NCI-H460 (cell line): Measurements from ENCODE around the gene PCDHB7. TPM values are rescaled to one million over a fixed set of nuclear protein-coding genes. Genes with fewer than 3 reads are reported as not detected.
"Not testable (repeated sequence)": the region's sequence is repeated elsewhere in the genome, so short reads cannot be mapped to it uniquely, and the experiment has no call there.

ENCODE experiments used
- DNase-seq: peaks from one replicate; pipeline ENCODE4 v3.0.0-alpha.2; 2016; ENCODE audit warnings: low read depth; ENCODE audit errors: extremely low read depth
- total RNA-seq: library from RNA; depleted of rRNA; stranded (reverse); fragments of >200 nt; shearing (Covaris generic); gene quantifications from 2 replicates; pipeline ENCODE4 v1.2.3, GENCODE V29; 2014; rRNA removed

Gene PCDHB7
- total RNA-seq, 1 experiment from 2014 or later = 0.25 TPM

- DNase-seq = not testable (repeated sequence)
These were observed 43.1 kb downstream of the PCDHB7 start for GRCh38 chr5:141215504-141215903.

- not testable (repeated sequence) for DNase-seq
These were observed 43.6 kb downstream of the PCDHB7 start for GRCh38 chr5:141216035-141216434.

GRCh38 chr5:141223112-141223783 lies 50.8 kb downstream of the PCDHB7 start, which contains the start of gene PCDHB14:
TSS of gene PCDHB14 (plus strand) at chr5:141223343. CDS start at chr5:141223506, 163 bp downstream.
- DNase-seq = peak; percentile 48

- DNase-seq = not testable (repeated sequence)
These were observed 52.4 kb downstream of the PCDHB7 start for GRCh38 chr5:141224844-141225243.

- not testable (repeated sequence) for DNase-seq
These were observed 53.0 kb downstream of the PCDHB7 start for GRCh38 chr5:141225421-141225820.

Other genes with a start within 250 kb of the PCDHB7 start
- gene PCDHAC1, start 246.3 kb upstream of the PCDHB7 start, total RNA-seq = 0.92 and 1.1 TPM in 2 replicates
- 1.0 and 1.2 TPM in 2 replicates for gene PCDHAC2, start 206.2 kb upstream of the PCDHB7 start, total RNA-seq
- 0.03 TPM in 1 of 2 replicates, not detected in the other for gene PCDHB1, start 121.3 kb upstream of the PCDHB7 start, total RNA-seq
- 0.29 and 0.52 TPM in 2 replicates for gene PCDHB2, start 78.0 kb upstream of the PCDHB7 start, total RNA-seq
- 0.12 and 0.14 TPM in 2 replicates for gene PCDHB3, start 72.2 kb upstream of the PCDHB7 start, total RNA-seq
- gene PCDHB4, start 50.8 kb upstream of the PCDHB7 start, total RNA-seq = not detected in 2 replicates
- 0.07 TPM in 1 of 2 replicates, not detected in the other for gene PCDHB5, start 37.4 kb upstream of the PCDHB7 start, total RNA-seq
- gene PCDHB6, start 22.6 kb upstream of the PCDHB7 start, total RNA-seq = not detected in 2 replicates
- gene PCDHB8, start 5.1 kb downstream of the PCDHB7 start, total RNA-seq = 0.14 and 0.22 TPM in 2 replicates
- 0.32 and 0.69 TPM in 2 replicates for gene PCDHB16, start 9.7 kb downstream of the PCDHB7 start, total RNA-seq
- gene PCDHB9, start 14.5 kb downstream of the PCDHB7 start, total RNA-seq = 0.40 and 0.69 TPM in 2 replicates
- 0.35 and 0.72 TPM in 2 replicates for gene PCDHB10, start 19.7 kb downstream of the PCDHB7 start, total RNA-seq
- gene PCDHB11, start 27.0 kb downstream of the PCDHB7 start, total RNA-seq = 5.4 and 6.0 TPM in 2 replicates
- 0.75 and 0.99 TPM in 2 replicates for gene PCDHB12, start 36.1 kb downstream of the PCDHB7 start, total RNA-seq
- gene PCDHB13, start 41.3 kb downstream of the PCDHB7 start, total RNA-seq = 2.2 and 2.5 TPM in 2 replicates
- 2.7 and 2.8 TPM in 2 replicates for gene PCDHB14, start 50.7 kb downstream of the PCDHB7 start, total RNA-seq
- gene PCDHB15, start 72.8 kb downstream of the PCDHB7 start, total RNA-seq = 0.12 and 0.20 TPM in 2 replicates
- not detected in 2 replicates for gene SLC25A2, start 131.4 kb downstream of the PCDHB7 start, total RNA-seq
- 91.7 and 130 TPM in 2 replicates for gene TAF7, start 148.1 kb downstream of the PCDHB7 start, total RNA-seq
- gene PCDHGA1, start 157.9 kb downstream of the PCDHB7 start, total RNA-seq = 0.72 and 1.6 TPM in 2 replicates
- 0.12 TPM in 2 replicates for gene PCDHGA2, start 166.1 kb downstream of the PCDHB7 start, total RNA-seq
- 0.17 TPM in 1 of 2 replicates, not detected in the other for gene PCDHGA3, start 171.2 kb downstream of the PCDHB7 start, total RNA-seq
- 1.1 and 2.6 TPM in 2 replicates for gene PCDHGB1, start 177.5 kb downstream of the PCDHB7 start, total RNA-seq
- 0.79 and 1.3 TPM in 2 replicates for gene PCDHGA4, start 182.4 kb downstream of the PCDHB7 start, total RNA-seq
- 1.8 and 2.0 TPM in 2 replicates for gene PCDHGB2, start 187.3 kb downstream of the PCDHB7 start, total RNA-seq
- 0.58 and 0.62 TPM in 2 replicates for gene PCDHGA5, start 191.5 kb downstream of the PCDHB7 start, total RNA-seq
- 0.52 and 1.1 TPM in 2 replicates for gene PCDHGB3, start 197.6 kb downstream of the PCDHB7 start, total RNA-seq
- gene PCDHGA6, start 201.2 kb downstream of the PCDHB7 start, total RNA-seq = 1.1 and 1.2 TPM in 2 replicates
- 0.54 and 0.55 TPM in 2 replicates for gene PCDHGA7, start 210.1 kb downstream of the PCDHB7 start, total RNA-seq
- 5.5 and 5.6 TPM in 2 replicates for gene PCDHGB4, start 215.1 kb downstream of the PCDHB7 start, total RNA-seq
- 0.97 and 1.4 TPM in 2 replicates for gene PCDHGA8, start 220.0 kb downstream of the PCDHB7 start, total RNA-seq
- gene PCDHGB5, start 225.3 kb downstream of the PCDHB7 start, total RNA-seq = 0.72 and 1.6 TPM in 2 replicates
- 0.92 and 1.6 TPM in 2 replicates for gene PCDHGA9, start 230.1 kb downstream of the PCDHB7 start, total RNA-seq
- 0.55 and 0.62 TPM in 2 replicates for gene PCDHGB6, start 235.4 kb downstream of the PCDHB7 start, total RNA-seq
- 5.1 TPM in 2 replicates for gene PCDHGA10, start 240.3 kb downstream of the PCDHB7 start, total RNA-seq
- gene PCDHGB7, start 245.0 kb downstream of the PCDHB7 start, total RNA-seq = 0.79 and 0.89 TPM in 2 replicates
- gene PCDHGA11, start 248.4 kb downstream of the PCDHB7 start, total RNA-seq = 0.52 and 0.87 TPM in 2 replicates